H1 (cell line): ENCODE measurements around the gene WBP1L.

Experiments
- CEBPB ChIP-seq: IDR thresholded peaks from 2 replicates; pipeline ENCODE4 v1.6.1; 2012; ENCODE audit warnings: low read depth, low read length
- POLR2A ChIP-seq, 2 experiments: IDR thresholded peaks; 1 replicate in 1 of 2; 2 replicates in 1 of 2; pipeline ENCODE4 v1.6.1; 2011; ENCODE audit warnings: low read depth in 2 of 2, low read length in 2 of 2, mild to moderate bottlenecking in 2 of 2; ENCODE audit errors: control extremely low read depth in 1 of 2
- SIX5 ChIP-seq: IDR thresholded peaks from 2 replicates; pipeline ENCODE4 v1.6.1; 2011; ENCODE audit warnings: mild to moderate bottlenecking, low read depth, low read length
- TF ChIP-seq, protein P1 (sequence below), 3 experiments: IDR thresholded peaks; 1 replicate in 2 of 3; 2 replicates in 1 of 3; pipeline versions ENCODE4 v1.5.1 to v1.6.1; 2011; ENCODE audit warnings: low read length in 3 of 3, mild to moderate bottlenecking in 3 of 3, inconsistent platforms in 2 of 3, low read depth in 1 of 3, moderate library complexity in 1 of 3; ENCODE audit not compliant: insufficient read depth in 1 of 3; ENCODE audit errors: control extremely low read depth in 1 of 3
- TF ChIP-seq, protein P2 (sequence below): IDR thresholded peaks from 2 replicates; pipeline ENCODE4 v1.6.1; 2012; ENCODE audit warnings: inconsistent platforms

DNA sequence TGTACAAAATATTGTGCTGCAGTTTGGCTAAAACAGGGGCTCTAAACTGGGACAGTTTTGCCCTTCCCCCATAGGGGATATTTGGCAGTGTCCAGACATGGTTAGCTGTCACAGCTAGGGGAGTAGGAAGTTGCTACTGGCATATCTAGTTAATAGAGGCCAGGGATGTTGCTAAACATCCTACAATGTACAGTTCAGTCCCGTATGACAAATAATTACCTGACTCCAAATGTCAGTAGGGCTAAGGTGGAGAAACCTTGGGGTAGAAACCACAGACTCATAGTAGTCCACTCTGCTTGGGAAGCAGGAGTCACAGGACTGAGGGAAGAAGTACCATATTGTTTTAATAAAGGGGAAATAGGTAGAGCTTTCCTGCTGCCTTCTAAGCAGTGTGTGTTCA is 39.8 kb downstream of the WBP1L start:
- TF ChIP-seq, protein P1, sequence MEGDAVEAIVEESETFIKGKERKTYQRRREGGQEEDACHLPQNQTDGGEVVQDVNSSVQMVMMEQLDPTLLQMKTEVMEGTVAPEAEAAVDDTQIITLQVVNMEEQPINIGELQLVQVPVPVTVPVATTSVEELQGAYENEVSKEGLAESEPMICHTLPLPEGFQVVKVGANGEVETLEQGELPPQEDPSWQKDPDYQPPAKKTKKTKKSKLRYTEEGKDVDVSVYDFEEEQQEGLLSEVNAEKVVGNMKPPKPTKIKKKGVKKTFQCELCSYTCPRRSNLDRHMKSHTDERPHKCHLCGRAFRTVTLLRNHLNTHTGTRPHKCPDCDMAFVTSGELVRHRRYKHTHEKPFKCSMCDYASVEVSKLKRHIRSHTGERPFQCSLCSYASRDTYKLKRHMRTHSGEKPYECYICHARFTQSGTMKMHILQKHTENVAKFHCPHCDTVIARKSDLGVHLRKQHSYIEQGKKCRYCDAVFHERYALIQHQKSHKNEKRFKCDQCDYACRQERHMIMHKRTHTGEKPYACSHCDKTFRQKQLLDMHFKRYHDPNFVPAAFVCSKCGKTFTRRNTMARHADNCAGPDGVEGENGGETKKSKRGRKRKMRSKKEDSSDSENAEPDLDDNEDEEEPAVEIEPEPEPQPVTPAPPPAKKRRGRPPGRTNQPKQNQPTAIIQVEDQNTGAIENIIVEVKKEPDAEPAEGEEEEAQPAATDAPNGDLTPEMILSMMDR (IDR thresholded peaks at IDR 0.05; ENCODE audit: control extremely low read depth in 1 of 3, insufficient read depth in 1 of 3, low read depth in 1 of 3, low read length in 3 of 3): no peak
- TF ChIP-seq POLR2A (IDR thresholded peaks at IDR 0.05; ENCODE audit: control extremely low read depth in 1 of 2, low read depth in 2 of 2, low read length in 2 of 2) (no peak), SIX5 (no peak), CEBPB (no peak)
- TF ChIP-seq, protein P2, sequence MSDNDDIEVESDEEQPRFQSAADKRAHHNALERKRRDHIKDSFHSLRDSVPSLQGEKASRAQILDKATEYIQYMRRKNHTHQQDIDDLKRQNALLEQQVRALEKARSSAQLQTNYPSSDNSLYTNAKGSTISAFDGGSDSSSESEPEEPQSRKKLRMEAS: no peak
